ENCODE data around the gene CDH4. TPM values are rescaled to one million over a fixed set of nuclear protein-coding genes. Genes with fewer than 3 reads are reported as not detected.
"Not testable (repeated sequence)": the region's sequence is repeated elsewhere in the genome, so short reads cannot be mapped to it uniquely, and the experiment has no call there.

The CDH4 gene
- total RNA-seq, 2 donors from 2014 or later: not detected

DNA sequence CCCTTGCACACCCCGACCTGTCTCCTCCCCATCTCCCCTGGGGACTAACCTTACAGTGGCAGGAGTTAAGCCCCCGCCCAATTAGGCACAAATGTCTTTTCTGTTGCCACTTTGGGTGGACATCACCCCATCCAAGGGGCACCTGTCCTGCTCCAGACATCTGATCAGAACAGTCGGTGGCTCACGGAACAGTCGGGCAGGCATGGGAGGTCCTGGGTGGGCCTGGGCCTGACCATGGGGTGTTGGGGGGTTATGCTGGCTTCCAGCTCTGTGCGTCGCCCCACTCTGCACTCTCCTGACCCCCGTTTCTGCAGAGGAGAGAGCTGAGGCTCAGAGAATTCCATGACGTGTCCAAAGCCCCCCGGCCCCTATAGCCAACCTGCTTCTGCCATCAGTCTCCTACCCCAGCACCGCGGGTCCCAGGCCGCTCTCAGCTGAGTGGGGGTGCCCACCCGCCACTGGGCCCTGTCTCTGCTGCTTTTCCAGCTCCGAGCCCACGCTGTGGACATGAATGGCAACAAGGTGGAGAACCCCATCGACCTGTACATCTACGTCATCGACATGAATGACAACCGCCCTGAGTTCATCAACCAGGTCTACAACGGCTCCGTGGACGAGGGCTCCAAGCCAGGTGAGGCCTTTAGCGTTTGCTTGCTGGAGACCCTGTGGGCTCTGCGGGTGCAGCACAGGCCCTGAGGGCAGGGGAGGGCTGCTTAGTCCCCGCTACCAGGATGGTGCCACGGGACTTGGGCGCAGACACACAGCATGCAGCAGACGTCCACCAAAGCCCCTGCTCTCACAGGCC lies 600.4 kb downstream of the CDH4 start:
- ATAC-seq (ENCODE audit: insufficient number of reproducible peaks, low FRiP score, low read depth) (no peak), DNase-seq (ENCODE audit: low spot score) (no peak)
- Histone ChIP-seq H3K27me3 (replicated peaks; ENCODE audit: insufficient read depth) (no peaks in the 10 kb centered on the region), H3K36me3 (no peaks in the 10 kb centered on the region), H3K4me3 (no peak overlapping the region), H3K27ac (no peak overlapping the region), H3K4me1 (ENCODE audit: control insufficient read depth in 1 of 2, low read depth in 2 of 2) (no peaks in the 10 kb centered on the region), H3K9me3 (no peaks in the 10 kb centered on the region)
- TF ChIP-seq, protein P1, sequence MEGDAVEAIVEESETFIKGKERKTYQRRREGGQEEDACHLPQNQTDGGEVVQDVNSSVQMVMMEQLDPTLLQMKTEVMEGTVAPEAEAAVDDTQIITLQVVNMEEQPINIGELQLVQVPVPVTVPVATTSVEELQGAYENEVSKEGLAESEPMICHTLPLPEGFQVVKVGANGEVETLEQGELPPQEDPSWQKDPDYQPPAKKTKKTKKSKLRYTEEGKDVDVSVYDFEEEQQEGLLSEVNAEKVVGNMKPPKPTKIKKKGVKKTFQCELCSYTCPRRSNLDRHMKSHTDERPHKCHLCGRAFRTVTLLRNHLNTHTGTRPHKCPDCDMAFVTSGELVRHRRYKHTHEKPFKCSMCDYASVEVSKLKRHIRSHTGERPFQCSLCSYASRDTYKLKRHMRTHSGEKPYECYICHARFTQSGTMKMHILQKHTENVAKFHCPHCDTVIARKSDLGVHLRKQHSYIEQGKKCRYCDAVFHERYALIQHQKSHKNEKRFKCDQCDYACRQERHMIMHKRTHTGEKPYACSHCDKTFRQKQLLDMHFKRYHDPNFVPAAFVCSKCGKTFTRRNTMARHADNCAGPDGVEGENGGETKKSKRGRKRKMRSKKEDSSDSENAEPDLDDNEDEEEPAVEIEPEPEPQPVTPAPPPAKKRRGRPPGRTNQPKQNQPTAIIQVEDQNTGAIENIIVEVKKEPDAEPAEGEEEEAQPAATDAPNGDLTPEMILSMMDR (IDR thresholded peaks at IDR 0.05): no peak

GRCh38 chr20:61853073-61854005 lies 601.3 kb downstream of the CDH4 start:
- Histone ChIP-seq H3K36me3 (no peaks in the 10 kb centered on the region), H3K4me1 (ENCODE audit: control insufficient read depth in 1 of 2, low read depth in 2 of 2) (no peaks in the 10 kb centered on the region), H3K27me3 (replicated peaks; ENCODE audit: insufficient read depth) (no peaks in the 10 kb centered on the region), H3K27ac (no peak overlapping the region), H3K4me3 (no peak overlapping the region), H3K9me3 (no peaks in the 10 kb centered on the region)
- TF ChIP-seq, protein P1 (IDR thresholded peaks at IDR 0.05): no peak
- ATAC-seq (ENCODE audit: insufficient number of reproducible peaks, low FRiP score, low read depth) (no peak), DNase-seq (ENCODE audit: low spot score) (no peak)

GRCh38 chr20:61854538-61854937 lies 602.5 kb downstream of the CDH4 start:
- not testable (repeated sequence) for H3K27ac ChIP-seq; DNase-seq (ENCODE audit: low spot score); H3K27me3 ChIP-seq (replicated peaks; ENCODE audit: insufficient read depth); H3K4me3 ChIP-seq; H3K4me1 ChIP-seq (ENCODE audit: control insufficient read depth in 1 of 2, low read depth in 2 of 2); H3K36me3 ChIP-seq; H3K9me3 ChIP-seq; ATAC-seq (ENCODE audit: insufficient number of reproducible peaks, low FRiP score, low read depth)

DNA sequence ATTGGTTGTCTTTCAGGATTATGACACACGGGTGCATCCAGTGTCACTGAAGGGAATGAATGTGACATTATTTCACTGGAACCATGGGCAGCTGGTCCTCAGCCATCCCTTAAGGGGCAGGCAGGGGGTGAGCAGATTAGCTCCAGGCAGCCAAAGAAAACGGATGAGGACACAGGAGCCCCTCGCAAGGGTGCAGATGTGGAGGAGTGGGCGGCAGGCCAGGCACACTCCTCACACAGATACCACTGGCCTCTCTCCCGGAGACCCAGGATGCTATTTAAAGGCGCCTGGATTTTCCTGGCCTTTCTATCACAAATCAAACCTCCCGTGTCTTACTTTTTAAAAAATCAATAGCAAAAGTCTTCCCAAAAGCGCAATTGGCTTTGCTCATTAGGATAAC lies 603.2 kb downstream of the CDH4 start:
- no peak overlapping the region for H3K27ac ChIP-seq
- ATAC-seq (ENCODE audit: insufficient number of reproducible peaks, low FRiP score, low read depth) (no peak), DNase-seq (ENCODE audit: low spot score) (no peak)
- no peak overlapping the region for H3K4me3 ChIP-seq
- H3K36me3 ChIP-seq: no peaks in the 10 kb centered on the region
- no peaks in the 10 kb centered on the region for H3K9me3 ChIP-seq
- TF ChIP-seq, protein P1 (IDR thresholded peaks at IDR 0.05): no peak
- H3K27me3 ChIP-seq (replicated peaks; ENCODE audit: insufficient read depth): no peaks in the 10 kb centered on the region
- H3K4me1 ChIP-seq (ENCODE audit: control insufficient read depth in 1 of 2, low read depth in 2 of 2): no peaks in the 10 kb centered on the region

DNA sequence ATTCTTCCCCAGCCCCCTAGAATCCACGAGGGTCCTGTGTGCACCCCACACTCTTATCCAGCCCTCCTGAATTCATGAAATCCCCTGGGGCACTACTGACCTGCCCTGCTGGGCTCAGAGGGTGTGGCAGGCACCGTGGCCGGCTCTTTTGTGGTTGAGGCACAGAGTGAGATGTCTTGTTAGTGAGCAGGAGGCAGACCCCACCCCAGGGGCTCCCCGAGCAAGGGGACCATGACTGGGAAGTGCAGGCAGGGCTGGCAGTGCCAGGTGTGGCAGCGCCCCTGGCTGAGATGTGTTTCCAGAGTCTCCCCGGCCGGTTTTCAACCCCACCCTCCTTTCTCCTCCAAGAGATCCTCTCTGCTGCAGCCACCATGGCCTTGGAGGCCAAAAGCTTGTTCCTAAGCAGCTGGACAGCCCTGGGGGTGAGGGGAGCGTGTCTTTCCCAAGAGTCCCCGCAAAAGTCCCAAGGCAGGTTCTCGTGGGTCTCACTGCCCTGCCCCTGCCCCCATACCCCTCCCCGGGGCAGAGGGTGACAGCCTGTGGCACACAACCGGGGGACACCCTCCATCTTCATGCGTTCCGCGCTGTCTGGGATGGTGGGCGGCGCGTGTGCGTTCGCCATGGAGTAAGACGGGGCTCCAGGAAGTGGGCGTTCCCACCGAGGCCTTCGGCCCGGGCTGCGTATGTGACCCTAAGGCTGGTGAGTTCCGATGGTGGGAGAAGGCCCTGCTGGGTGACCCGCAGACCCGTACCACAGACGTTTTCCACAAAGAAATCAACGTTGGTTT lies 604.8 kb downstream of the CDH4 start:
- no peaks in the 10 kb centered on the region for H3K27me3 ChIP-seq (replicated peaks; ENCODE audit: insufficient read depth)
- DNase-seq (ENCODE audit: low spot score) (no peak), ATAC-seq (ENCODE audit: insufficient number of reproducible peaks, low FRiP score, low read depth) (no peak)
- TF ChIP-seq, protein P1 (IDR thresholded peaks at IDR 0.05): no peak
- H3K36me3 ChIP-seq: no peaks in the 10 kb centered on the region
- H3K4me3 ChIP-seq: no peak overlapping the region
- H3K27ac ChIP-seq: no peak overlapping the region
- H3K9me3 ChIP-seq: no peaks in the 10 kb centered on the region
- H3K4me1 ChIP-seq (ENCODE audit: control insufficient read depth in 1 of 2, low read depth in 2 of 2): no peaks in the 10 kb centered on the region
